Neural progenitor cell (in vitro differentiated cells): ENCODE data around the gene MPZL3. TPM values are rescaled to one million over a fixed set of nuclear protein-coding genes. Genes with fewer than 3 reads are reported as not detected.

Source experiments
- DNase-seq: peaks from one replicate; pipeline ENCODE4 v3.0.0-alpha.2; 2016; ENCODE audit warnings: low spot score
- H2AFZ ChIP-seq: fragments of 200-600 bp; sonication (generic); replicated peaks from 2 replicates; pipeline ENCODE4 v1.6.1; 2016; ENCODE audit warnings: antibody characterized with exemption
- H3F3A ChIP-seq: fragments of 200-600 bp; sonication (generic); 2 replicates; pipeline ENCODE4 v1.6.1; 2016; ENCODE audit warnings: antibody characterized with exemption, low read depth
- H3K27ac ChIP-seq: fragments of 200-600 bp; sonication (generic); 2 replicates; pipeline ENCODE4 v1.5.1; 2016; ENCODE audit warnings: mild to moderate bottlenecking
- H3K27me3 ChIP-seq: fragments of 200-600 bp; sonication (generic); 2 replicates; pipeline ENCODE4 v1.6.1; 2016; ENCODE audit warnings: mild to moderate bottlenecking, moderate library complexity
- H3K36me3 ChIP-seq: fragments of 200-600 bp; sonication (generic); 2 replicates; pipeline ENCODE4 v1.5.1; 2016
- H3K4me1 ChIP-seq: fragments of 200-600 bp; sonication (generic); 2 replicates; pipeline ENCODE4 v1.6.1; 2016; ENCODE audit warnings: mixed run types
- H3K4me2 ChIP-seq: fragments of 200-600 bp; sonication (generic); 2 replicates; pipeline ENCODE4 v1.6.1; 2016
- H3K4me3 ChIP-seq: fragments of 200-600 bp; sonication (generic); 2 replicates; pipeline ENCODE4 v1.5.1; 2016
- H3K79me2 ChIP-seq: fragments of 200-600 bp; sonication (generic); 2 replicates; pipeline ENCODE4 v1.6.1; 2016; ENCODE audit warnings: low read depth
- H3K9ac ChIP-seq: fragments of 200-600 bp; sonication (generic); 2 replicates; pipeline ENCODE4 v1.6.1; 2016
- H3K9me3 ChIP-seq: fragments of 200-600 bp; sonication (generic); 2 replicates; pipeline ENCODE4 v1.5.1; 2016; ENCODE audit warnings: low read depth
- H4K20me1 ChIP-seq: fragments of 200-600 bp; sonication (generic); 2 replicates; pipeline ENCODE4 v1.6.1; 2016; ENCODE audit warnings: low read depth
- H3K27ac Mint-ChIP-seq: 3 replicates; pipeline ENCODE4 v1.8.0; 2021; ENCODE audit warnings: mixed read lengths
- H3K27me3 Mint-ChIP-seq: 2 replicates; pipeline ENCODE4 v1.8.0; 2022; ENCODE audit warnings: low read depth, mild to moderate bottlenecking, inconsistent platforms, moderate library complexity, mixed read lengths; ENCODE audit not compliant: insufficient read depth
- H3K36me3 Mint-ChIP-seq: 3 replicates; pipeline ENCODE4 v1.8.0; 2021; ENCODE audit warnings: mixed read lengths
- H3K4me1 Mint-ChIP-seq: 3 replicates; pipeline ENCODE4 v1.8.0; 2021; ENCODE audit warnings: mixed read lengths
- H3K4me3 Mint-ChIP-seq: 3 replicates; pipeline ENCODE4 v1.8.0; 2021; ENCODE audit warnings: mild to moderate bottlenecking, moderate library complexity, mixed read lengths
- H3K9me3 Mint-ChIP-seq: 3 replicates; pipeline ENCODE4 v1.8.0; 2020; ENCODE audit warnings: mixed read lengths
- CTCF ChIP-seq: fragments of 200-600 bp; sonication (generic); IDR thresholded peaks from 2 replicates; pipeline ENCODE4 v1.5.1; 2017; ENCODE audit warnings: antibody characterized with exemption, mild to moderate bottlenecking
- EZH2 ChIP-seq: fragments of 200-600 bp; sonication (generic); IDR thresholded peaks from 2 replicates; pipeline ENCODE4 v1.6.1; 2017; ENCODE audit warnings: antibody characterized with exemption, mild to moderate bottlenecking, moderate library complexity
- EZH2phosphoT487 ChIP-seq: fragments of 200-600 bp; sonication (generic); IDR thresholded peaks from 2 replicates; pipeline ENCODE4 v1.6.1; 2017; ENCODE audit warnings: antibody characterized with exemption
- total RNA-seq: library from RNA; depleted of rRNA; stranded (reverse); fragments of >200 nt; gene quantifications from 2 replicates; pipeline ENCODE4 v1.2.3, GENCODE V29; 2015; ENCODE audit warnings: low replicate concordance

The MPZL3 gene
- total RNA-seq, 1 donor from 2014 or later: 5.7 TPM

- H3K4me1 ChIP-seq: peaks cover 29% of the 10 kb centered on the region
- H3K9ac ChIP-seq: no peak overlapping the region
- no peak overlapping the region for H3K27ac ChIP-seq
- Mint-ChIP-seq H3K4me3 (no peak overlapping the region), H3K36me3 (no peaks in the 10 kb centered on the region), H3K27me3 (peaks cover 10% of the 10 kb centered on the region), H3K4me1 (peaks cover 14% of the 10 kb centered on the region), H3K27ac (no peak overlapping the region), H3K9me3 (no peaks in the 10 kb centered on the region)
- H3K4me2 ChIP-seq: no peak overlapping the region
- no peak overlapping the region for H3K4me3 ChIP-seq
- no peak for DNase-seq
- TF ChIP-seq EZH2phosphoT487: no peak
- no peak for TF ChIP-seq EZH2
- TF ChIP-seq CTCF: no peak
- H3K27me3 ChIP-seq: no peaks in the 10 kb centered on the region
- peaks cover 28% of the 10 kb centered on the region for H3F3A ChIP-seq
- H4K20me1 ChIP-seq: no peaks in the 10 kb centered on the region
- no peaks in the 10 kb centered on the region for H3K36me3 ChIP-seq
- H3K79me2 ChIP-seq: no peaks in the 10 kb centered on the region
- H2AFZ ChIP-seq: no peak overlapping the region
- no peaks in the 10 kb centered on the region for H3K9me3 ChIP-seq
These were observed 45.1 kb downstream of the MPZL3 start for GRCh38 chr11:118207079-118207478.

- Histone ChIP-seq H3K4me3 (no peak overlapping the region), H3K4me2 (no peak overlapping the region), H3K27ac (no peak overlapping the region), H3K36me3 (no peaks in the 10 kb centered on the region), H2AFZ (no peak overlapping the region), H3K9me3 (no peaks in the 10 kb centered on the region), H3F3A (peaks cover 23% of the 10 kb centered on the region), H3K79me2 (no peaks in the 10 kb centered on the region), H3K4me1 (peaks cover 24% of the 10 kb centered on the region), H4K20me1 (no peaks in the 10 kb centered on the region), H3K27me3 (no peaks in the 10 kb centered on the region), H3K9ac (no peak overlapping the region)
- peaks cover 10% of the 10 kb centered on the region for H3K27me3 Mint-ChIP-seq
- no peaks in the 10 kb centered on the region for H3K36me3 Mint-ChIP-seq
- peaks cover 11% of the 10 kb centered on the region for H3K4me1 Mint-ChIP-seq
- H3K4me3 Mint-ChIP-seq: no peak overlapping the region
- H3K27ac Mint-ChIP-seq: no peak overlapping the region
- TF ChIP-seq EZH2 (no peak), EZH2phosphoT487 (no peak), CTCF (no peak)
- H3K9me3 Mint-ChIP-seq: no peaks in the 10 kb centered on the region
- DNase-seq: no peak
These were observed 45.7 kb downstream of the MPZL3 start for GRCh38 chr11:118206391-118207031.

GRCh38 chr11:118205606-118206378 lies 46.4 kb downstream of the MPZL3 start:
- Mint-ChIP-seq H3K27ac (no peak overlapping the region), H3K27me3 (peaks cover 5% of the 10 kb centered on the region), H3K36me3 (no peaks in the 10 kb centered on the region), H3K4me1 (peaks cover 5% of the 10 kb centered on the region), H3K9me3 (no peaks in the 10 kb centered on the region), H3K4me3 (no peak overlapping the region)
- Histone ChIP-seq H3K4me2 (no peak overlapping the region), H3K4me3 (no peak overlapping the region), H3K9ac (no peak overlapping the region), H3K9me3 (no peaks in the 10 kb centered on the region), H3F3A (peaks cover 15% of the 10 kb centered on the region), H3K79me2 (no peaks in the 10 kb centered on the region), H3K36me3 (no peaks in the 10 kb centered on the region), H3K27me3 (no peaks in the 10 kb centered on the region), H3K27ac (no peak overlapping the region), H3K4me1 (peaks cover 16% of the 10 kb centered on the region), H4K20me1 (no peaks in the 10 kb centered on the region), H2AFZ (no peak overlapping the region)
- no peak for DNase-seq
- TF ChIP-seq CTCF (no peak), EZH2phosphoT487 (no peak), EZH2 (no peak)
